H9 (cell line): ENCODE data around the gene RANBP3. TPM values are rescaled to one million over a fixed set of nuclear protein-coding genes. Genes with fewer than 3 reads are reported as not detected.

Experiments
- DNase-seq: peaks from one replicate; pipeline ENCODE4 v3.0.0-alpha.2; 2017
- H2AFZ ChIP-seq: one replicate; pipeline ENCODE4 v1.6.1; 2013; ENCODE audit warnings: mild to moderate bottlenecking, low read length, control low read depth, moderate library complexity
- H2AK5ac ChIP-seq: 2 replicates; pipeline ENCODE4 v1.6.1; 2013; ENCODE audit warnings: low read length, control low read depth, mixed read lengths; ENCODE audit not compliant: insufficient read length
- H2BK120ac ChIP-seq: one replicate; pipeline ENCODE4 v1.6.1; 2013; ENCODE audit warnings: low read depth, mild to moderate bottlenecking, low read length, control low read depth, inconsistent platforms; ENCODE audit not compliant: poor library complexity, severe bottlenecking
- H2BK12ac ChIP-seq: 2 replicates; pipeline ENCODE4 v1.6.1; 2013; ENCODE audit warnings: low read length, control low read depth, mixed read lengths, low read depth; ENCODE audit not compliant: insufficient read length
- H2BK15ac ChIP-seq: 2 replicates; pipeline ENCODE4 v1.6.1; 2013; ENCODE audit warnings: low read depth, low read length, control low read depth
- H2BK20ac ChIP-seq: one replicate; pipeline ENCODE4 v1.6.1; 2013; ENCODE audit warnings: low read depth, mild to moderate bottlenecking, low read length, control low read depth, inconsistent platforms; ENCODE audit not compliant: poor library complexity, severe bottlenecking
- H2BK5ac ChIP-seq: 2 replicates; pipeline ENCODE4 v1.6.1; 2013; ENCODE audit warnings: low read length, control low read depth, mixed read lengths; ENCODE audit not compliant: insufficient read length
- H3K14ac ChIP-seq: 2 replicates; pipeline ENCODE4 v1.6.1; 2013; ENCODE audit warnings: low read length, control low read depth; ENCODE audit not compliant: insufficient read depth
- H3K18ac ChIP-seq: 2 replicates; pipeline ENCODE4 v1.6.1; 2013; ENCODE audit warnings: low read depth, mild to moderate bottlenecking, mixed read lengths, low read length, control low read depth; ENCODE audit not compliant: insufficient read length
- H3K23ac ChIP-seq: 2 replicates; pipeline ENCODE4 v1.6.1; 2013; ENCODE audit warnings: low read length, control low read depth, mixed read lengths, low read depth; ENCODE audit not compliant: insufficient read length
- H3K23me2 ChIP-seq: 2 replicates; pipeline ENCODE4 v1.6.1; 2013; ENCODE audit warnings: low read depth, mild to moderate bottlenecking, mixed read lengths, low read length, control low read depth; ENCODE audit not compliant: insufficient read length, poor library complexity, severe bottlenecking
- H3K27ac ChIP-seq: 2 replicates; pipeline ENCODE4 v1.5.1; 2013; ENCODE audit warnings: low read length, control low read depth, mixed read lengths, low read depth; ENCODE audit not compliant: insufficient read length
- H3K27me3 ChIP-seq: 2 replicates; pipeline ENCODE4 v1.6.1; 2013; ENCODE audit warnings: low read length, control low read depth, inconsistent platforms; ENCODE audit not compliant: insufficient read depth
- H3K4ac ChIP-seq: 2 replicates; pipeline ENCODE4 v1.6.1; 2013; ENCODE audit warnings: low read depth, mild to moderate bottlenecking, control low read depth, inconsistent platforms, low read length, moderate library complexity
- H3K4me1 ChIP-seq: 2 replicates; pipeline ENCODE4 v1.6.1; 2013; ENCODE audit warnings: low read length, control low read depth, inconsistent platforms; ENCODE audit not compliant: insufficient read depth
- H3K4me2 ChIP-seq: 2 replicates; pipeline ENCODE4 v1.6.1; 2013; ENCODE audit warnings: low read length, control low read depth, mixed read lengths; ENCODE audit not compliant: insufficient read length, insufficient read depth
- H3K56ac ChIP-seq: 2 replicates; pipeline ENCODE4 v1.6.1; 2013; ENCODE audit warnings: low read depth, mild to moderate bottlenecking, mixed read lengths, low read length, control low read depth; ENCODE audit not compliant: insufficient read length
- H3K79me1 ChIP-seq: 2 replicates; pipeline ENCODE4 v1.6.1; 2013; ENCODE audit warnings: low read depth, mild to moderate bottlenecking, moderate library complexity, low read length, control low read depth, inconsistent platforms; ENCODE audit not compliant: insufficient read depth, poor library complexity, severe bottlenecking
- H3K79me2 ChIP-seq: 2 replicates; pipeline ENCODE4 v1.6.1; 2013; ENCODE audit warnings: low read length, control low read depth, inconsistent platforms; ENCODE audit not compliant: insufficient read depth
- H3K9ac ChIP-seq: 2 replicates; pipeline ENCODE4 v1.6.1; 2013; ENCODE audit warnings: low read length, control low read depth, mixed read lengths; ENCODE audit not compliant: insufficient read length; ENCODE audit errors: extremely low read depth
- H3K9me3 ChIP-seq: one replicate; pipeline ENCODE4 v1.6.1; 2013; ENCODE audit warnings: low read depth, low read length, inconsistent platforms; ENCODE audit not compliant: control insufficient read depth
- H3T11ph ChIP-seq: one replicate; pipeline ENCODE4 v1.6.1; 2013; ENCODE audit warnings: mild to moderate bottlenecking, low read length, control low read depth, inconsistent platforms
- H4K20me1 ChIP-seq: one replicate; pipeline ENCODE4 v1.6.1; 2013; ENCODE audit not compliant: control insufficient read depth, insufficient read length, insufficient read depth
- H4K5ac ChIP-seq: 2 replicates; pipeline ENCODE4 v1.6.1; 2013; ENCODE audit warnings: low read depth, mild to moderate bottlenecking, mixed read lengths, low read length, control low read depth; ENCODE audit not compliant: insufficient read length
- H4K8ac ChIP-seq: replicated peaks from 2 replicates; pipeline ENCODE4 v1.6.1; 2013; ENCODE audit warnings: low read length, control low read depth, mixed read lengths, low read depth; ENCODE audit not compliant: insufficient read length
- H4K91ac ChIP-seq: 2 replicates; pipeline ENCODE4 v1.6.1; 2013; ENCODE audit warnings: low read depth, mild to moderate bottlenecking, moderate library complexity, mixed read lengths, low read length, control low read depth; ENCODE audit not compliant: insufficient read length
- H3K27ac Mint-ChIP-seq, 3 experiments: 2 replicates in 2 of 3; 3 replicates in 1 of 3; pipeline ENCODE4 v1.8.0; 2020 to 2021; ENCODE audit warnings: mixed read lengths in 3 of 3, mild to moderate bottlenecking in 1 of 3, moderate library complexity in 1 of 3
- H3K27me3 Mint-ChIP-seq: 2 replicates; pipeline ENCODE4 v1.8.0; 2021; ENCODE audit warnings: low read depth, mild to moderate bottlenecking, moderate library complexity, mixed read lengths
- H3K36me3 Mint-ChIP-seq, 3 experiments: 2 replicates in 2 of 3; 3 replicates in 1 of 3; pipeline ENCODE4 v1.8.0; 2020 to 2021; ENCODE audit warnings: low read depth in 3 of 3, mixed read lengths in 3 of 3; ENCODE audit not compliant: insufficient read depth in 1 of 3
- H3K4me1 Mint-ChIP-seq, 2 experiments: 2 replicates each; pipeline ENCODE4 v1.8.0; 2020; ENCODE audit warnings: mixed read lengths in 2 of 2
- H3K4me3 Mint-ChIP-seq, 2 experiments: 2 replicates in 1 of 2; 3 replicates in 1 of 2; pipeline ENCODE4 v1.8.0; 2020 to 2021; ENCODE audit warnings: mild to moderate bottlenecking in 2 of 2, mixed read lengths in 2 of 2, moderate library complexity in 1 of 2
- H3K9me3 Mint-ChIP-seq, 2 experiments: 2 replicates in 1 of 2; 3 replicates in 1 of 2; pipeline ENCODE4 v1.8.0; 2020; ENCODE audit warnings: mild to moderate bottlenecking in 2 of 2, mixed read lengths in 2 of 2, moderate library complexity in 1 of 2
- CTCF ChIP-seq: fragments of 200-600 bp; sonication (generic); conservative IDR thresholded peaks from 3 replicates; pipeline ENCODE4 v1.8.0; 2021; ENCODE audit warnings: antibody characterized with exemption, mild to moderate bottlenecking
- WGBS: extraction: QIAGEN DNeasy Blood & Tissue Kit; methylation state at CpG from one replicate; pipeline ENCODE4 v1.1.7; 2013; ENCODE audit warnings: missing lambda C conversion rate, low lambda C conversion rate, mixed read lengths; ENCODE audit not compliant: insufficient read length; ENCODE audit errors: extremely low coverage; 5-methylcytosine and 5-hydroxymethylcytosine counted together
- total RNA-seq: library from RNA; stranded (reverse); gene quantifications from 2 replicates; pipeline ENCODE4 v1.2.1, GENCODE V29; 2021

Gene RANBP3
- total RNA-seq, 1 experiment from 2014 or later = 86.5 TPM

GRCh38 chr19:5905114-5905778 lies 72.7 kb downstream of the RANBP3 start:
- Histone ChIP-seq H3K79me2 (peaks cover 16% of the 10 kb centered on the region; the same call in 1 of the 2 replicates), H3K23ac (no peak overlapping the region), H3K27ac (no peak overlapping the region), H2BK5ac (no peak overlapping the region), H3K14ac (no peak overlapping the region), H2AFZ (no peak overlapping the region), H4K8ac (no peak overlapping the region), H2BK120ac (no peak overlapping the region), H2BK20ac (no peak overlapping the region), H3K79me1 (peaks cover 3% of the 10 kb centered on the region), H3K18ac (no peak overlapping the region), H4K91ac (no peak overlapping the region), H3T11ph (no peak overlapping the region), H3K9ac (peak overlapping the region; percentile 13), H2BK15ac (no peak overlapping the region), H3K4me1 (no peaks in the 10 kb centered on the region), H4K5ac (no peak overlapping the region), H3K9me3 (no peaks in the 10 kb centered on the region), H3K4me2 (peak overlapping the region; percentile 34), H3K56ac (no peak overlapping the region), H3K27me3 (no peaks in the 10 kb centered on the region; the same call in 1 of the 2 replicates), H2BK12ac (no peak overlapping the region), H3K23me2 (peaks cover 3% of the 10 kb centered on the region), H4K20me1 (no peaks in the 10 kb centered on the region), H3K4ac (no peak overlapping the region), H2AK5ac (no peak overlapping the region)
- H3K27me3 Mint-ChIP-seq = no peaks in the 10 kb centered on the region
- H3K27ac Mint-ChIP-seq = peak overlapping the region in 1 of 3 experiments; percentile 70; a peak in 1 of 7 replicates
- H3K9me3 Mint-ChIP-seq = no peaks in the 10 kb centered on the region
- H3K36me3 Mint-ChIP-seq = peaks cover 7 to 15% (median 7%) of the 10 kb centered on the region in 3 experiments
- peak overlapping the region; percentile 70 to 83 for H3K4me3 Mint-ChIP-seq
- no peak for TF ChIP-seq CTCF
- peaks cover 2 to 5% of the 10 kb centered on the region in 2 experiments; a peak in 3 of 4 replicates for H3K4me1 Mint-ChIP-seq
- no CpG with 5 or more reads among the region's 31 CpGs for WGBS
- no peak for DNase-seq
